ENCODE measurements around the gene SH2D3C.

GRCh38 chr9:127690735-127691134 lies 87.7 kb downstream of the SH2D3C start:
- TF ChIP-seq CTCF (conservative IDR thresholded peaks at IDR 0.05 in 1 of 2, IDR thresholded peaks at IDR 0.05 in 1 of 2; ENCODE audit: extremely low read depth in 1 of 2, insufficient read depth in 1 of 2, low read depth in 1 of 2, low read length in 2 of 2) (no peak), EZH2 (IDR thresholded peaks at IDR 0.05; ENCODE audit: borderline replicate concordance, low read length) (no peak)

All from mammary epithelial cell (primary cell).